ENCODE measurements around the gene RNF222.
"Not testable (repeated sequence)": the region's sequence is repeated elsewhere in the genome, so short reads cannot be mapped to it uniquely, and the experiment has no call there.

Gene RNF222

DNA sequence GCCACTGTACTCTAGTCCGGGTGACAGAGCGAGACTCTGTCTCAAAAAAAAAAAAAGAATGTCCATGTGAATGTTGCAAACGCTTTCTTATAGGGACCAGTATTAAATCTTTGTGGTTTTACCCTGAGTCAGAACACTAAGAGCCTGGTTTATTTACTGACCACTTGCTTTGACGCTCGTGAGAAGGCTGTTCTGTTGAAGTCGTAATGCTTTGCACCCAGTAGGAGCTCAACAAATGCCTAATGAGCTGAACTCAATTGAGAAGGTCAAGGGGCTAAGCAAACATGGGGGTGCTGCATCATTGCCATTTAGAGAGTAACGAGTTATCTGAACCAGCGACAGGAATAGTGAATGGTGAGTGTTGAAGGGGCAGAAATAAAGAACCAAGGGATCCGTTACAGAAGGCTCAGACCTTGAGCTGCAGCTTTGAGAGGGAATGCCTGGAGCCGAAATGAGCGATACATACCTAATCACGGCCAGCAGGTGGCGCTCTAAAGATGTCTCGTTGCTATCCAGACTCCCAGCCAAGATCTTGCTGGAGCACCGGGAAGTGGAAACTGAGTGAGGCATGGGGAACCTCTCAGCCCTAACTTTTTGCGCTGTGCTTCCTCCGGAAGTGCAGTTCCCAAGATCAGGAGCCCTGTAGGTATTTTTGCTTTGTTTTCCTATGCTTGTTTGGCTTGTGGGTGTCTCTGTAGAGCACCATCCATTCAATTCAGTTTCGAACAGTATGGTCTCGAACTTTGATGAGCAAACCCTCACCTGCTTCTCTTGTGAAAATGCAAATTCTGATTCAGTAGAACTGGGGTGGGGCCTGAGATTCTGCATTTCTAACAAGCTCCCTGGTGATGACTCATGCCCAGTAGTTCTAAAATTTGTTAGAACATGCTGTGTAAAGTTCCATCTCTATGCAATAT lies 12.6 kb upstream of the RNF222 start:
- peak; percentile 87 for DNase-seq

DNA sequence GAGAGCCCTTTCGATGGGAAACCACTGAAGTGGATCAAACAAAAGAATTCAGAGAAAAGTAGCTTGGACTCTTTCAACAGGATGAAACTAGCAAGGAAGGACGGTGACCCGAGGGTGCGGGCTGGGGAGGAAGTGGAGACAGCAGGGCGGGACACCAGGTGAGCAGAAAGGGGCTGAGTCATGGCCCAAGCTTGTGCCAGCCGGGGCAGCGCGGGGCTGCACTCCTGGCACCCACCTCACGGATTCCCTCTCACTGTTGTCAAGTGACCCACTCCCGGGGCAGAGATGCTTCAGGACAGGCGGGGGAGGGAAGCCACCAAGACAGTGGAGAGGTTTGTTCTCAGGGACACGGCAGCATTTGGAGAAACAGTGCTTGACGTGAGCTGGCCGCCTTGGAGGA lies 10.7 kb upstream of the RNF222 start:
- DNase-seq = no peak

GRCh38 chr17:8406174-8406573 lies 8.5 kb upstream of the RNF222 start:
- no peak for DNase-seq

- no peak for DNase-seq
These were observed 7.9 kb upstream of the RNF222 start for GRCh38 chr17:8405499-8406016.

DNA sequence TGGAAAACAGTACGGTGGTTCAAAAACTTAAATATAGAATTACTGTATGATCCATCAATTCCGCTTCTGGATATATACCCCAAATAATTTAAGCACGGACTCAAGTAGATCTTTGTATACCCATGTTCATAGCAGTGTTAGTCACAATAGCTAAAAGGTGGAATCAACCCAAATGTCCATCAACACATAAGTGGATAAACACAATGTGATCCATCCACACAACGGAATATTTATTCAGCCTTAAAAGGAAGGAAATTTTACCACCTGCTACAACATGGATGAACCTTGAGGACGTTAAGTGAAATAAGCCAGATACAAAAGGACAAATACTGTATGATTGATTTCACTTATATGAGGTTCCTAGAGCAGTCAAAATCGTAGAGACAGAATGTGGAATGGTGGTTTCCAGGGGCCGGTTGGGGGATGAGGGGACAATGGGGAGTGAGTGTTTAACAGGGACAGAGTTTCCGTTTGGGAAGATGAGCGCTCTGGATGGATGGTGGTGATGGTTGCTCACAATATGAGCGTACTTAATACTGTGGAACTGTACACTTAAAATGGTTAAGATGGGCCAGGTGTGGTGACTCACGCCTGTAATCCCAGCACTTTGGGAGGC lies 5.4 kb upstream of the RNF222 start:
- no peak for DNase-seq

- no peak for DNase-seq
These were observed 3.5 kb upstream of the RNF222 start for GRCh38 chr17:8401107-8401506.

GRCh38 chr17:8398980-8399379 lies 1.4 kb upstream of the RNF222 start:
- no peak for DNase-seq

DNA sequence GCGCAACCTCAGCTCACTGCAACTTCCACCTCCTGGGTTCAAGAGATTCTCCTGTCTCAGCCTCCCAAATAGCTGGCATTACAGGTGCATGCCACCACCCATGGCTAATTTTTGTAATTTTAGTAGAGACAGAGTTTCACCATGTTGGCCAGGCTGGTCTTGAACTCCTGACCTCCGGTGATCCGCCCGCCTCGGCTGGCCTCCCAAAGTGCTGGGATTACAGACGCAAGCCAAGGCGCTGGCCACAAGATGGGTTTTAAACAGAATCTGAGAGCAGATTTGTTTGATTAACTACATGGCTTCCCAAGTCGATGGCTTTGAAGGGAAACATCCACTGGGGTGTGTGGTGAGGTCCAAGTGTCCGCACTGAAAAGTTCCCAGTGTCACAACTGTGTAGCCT lies 3.1 kb downstream of the RNF222 start:
- not testable (repeated sequence) for DNase-seq

- peak; percentile 26 for DNase-seq
These were observed 4.0 kb downstream of the RNF222 start for GRCh38 chr17:8393470-8394231.

- no peak for DNase-seq
These were observed 4.8 kb downstream of the RNF222 start for GRCh38 chr17:8392674-8393469.

DNA sequence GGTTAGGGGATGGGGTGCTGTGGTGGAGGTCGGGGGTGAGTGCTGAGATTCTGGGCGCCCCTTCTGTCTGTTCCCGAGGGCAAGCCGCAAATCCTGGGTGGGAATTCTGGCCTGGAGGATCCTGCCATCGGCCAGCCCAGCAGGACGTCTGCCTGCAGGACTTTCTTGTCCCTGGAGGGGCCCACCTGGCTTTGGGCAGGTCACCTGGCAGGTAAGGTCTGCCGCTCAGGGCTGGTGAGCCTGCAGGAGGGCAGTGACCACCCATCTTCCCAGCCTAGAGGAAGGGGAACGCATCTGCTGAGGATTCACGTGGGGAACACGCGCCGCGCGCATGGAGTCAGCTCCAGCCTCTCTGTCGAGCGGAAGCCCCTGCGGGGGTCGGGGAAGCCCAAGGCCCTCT lies 5.4 kb downstream of the RNF222 start:
- DNase-seq = no peak

DNA sequence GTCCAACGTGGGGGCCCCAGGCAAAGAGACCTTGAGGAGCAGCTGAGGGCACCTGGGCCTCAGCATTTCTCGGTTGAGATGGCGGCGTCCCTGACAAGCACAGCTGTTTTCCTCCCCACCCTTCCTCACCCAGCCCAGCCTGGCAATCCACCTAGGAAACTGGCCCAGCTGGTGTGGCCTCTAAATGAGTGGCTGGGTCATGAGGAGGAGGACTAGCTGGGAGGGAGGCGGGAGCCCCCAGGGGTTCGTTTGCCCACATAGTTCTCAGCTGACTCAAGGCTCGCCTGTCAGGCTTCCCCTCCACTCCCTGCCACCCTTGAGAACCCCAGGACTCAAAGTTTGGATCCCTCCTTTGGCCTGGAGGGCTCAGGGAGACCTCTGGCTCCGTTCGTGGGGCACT lies 5.9 kb downstream of the RNF222 start:
- DNase-seq = no peak

DNA sequence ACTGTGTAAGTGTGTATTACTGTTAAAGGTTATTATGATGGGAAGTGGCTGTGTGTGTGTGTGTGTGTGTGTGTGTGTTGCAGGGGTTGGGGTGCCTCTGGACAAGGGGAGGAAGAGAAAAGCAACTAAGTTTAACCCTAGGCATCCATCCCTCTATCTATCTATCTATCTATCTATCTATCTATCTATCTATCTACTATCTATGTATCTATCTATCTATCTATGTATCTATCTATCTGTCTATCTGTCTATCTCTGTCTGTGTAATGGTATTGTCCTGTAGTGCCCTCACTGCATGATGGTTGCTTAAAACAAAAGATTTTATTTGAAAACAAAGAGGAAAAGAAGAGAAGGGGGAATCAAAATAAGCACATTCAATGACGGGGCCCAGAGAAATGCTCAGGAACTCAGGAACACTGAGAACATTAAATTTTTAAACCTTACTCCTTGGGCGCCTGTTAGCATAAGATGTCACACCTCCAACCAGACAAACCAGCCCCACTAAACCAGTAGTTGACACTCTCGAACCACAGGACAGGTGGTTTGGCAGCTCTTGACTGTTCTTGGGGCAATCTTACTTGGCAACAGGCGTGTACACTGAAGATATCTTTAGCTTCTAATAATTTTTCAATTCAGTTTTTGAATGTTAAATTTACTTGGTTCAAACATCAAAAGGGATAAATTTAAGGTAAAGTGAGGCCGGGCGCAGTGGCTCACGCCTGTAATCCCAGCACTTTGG lies 9.5 kb downstream of the RNF222 start:
- no peak for DNase-seq

GRCh38 chr17:8386841-8387240 lies 10.8 kb downstream of the RNF222 start:
- DNase-seq = no peak

GRCh38 chr17:8384801-8385378 lies 12.7 kb downstream of the RNF222 start:
- DNase-seq = no peak

DNA sequence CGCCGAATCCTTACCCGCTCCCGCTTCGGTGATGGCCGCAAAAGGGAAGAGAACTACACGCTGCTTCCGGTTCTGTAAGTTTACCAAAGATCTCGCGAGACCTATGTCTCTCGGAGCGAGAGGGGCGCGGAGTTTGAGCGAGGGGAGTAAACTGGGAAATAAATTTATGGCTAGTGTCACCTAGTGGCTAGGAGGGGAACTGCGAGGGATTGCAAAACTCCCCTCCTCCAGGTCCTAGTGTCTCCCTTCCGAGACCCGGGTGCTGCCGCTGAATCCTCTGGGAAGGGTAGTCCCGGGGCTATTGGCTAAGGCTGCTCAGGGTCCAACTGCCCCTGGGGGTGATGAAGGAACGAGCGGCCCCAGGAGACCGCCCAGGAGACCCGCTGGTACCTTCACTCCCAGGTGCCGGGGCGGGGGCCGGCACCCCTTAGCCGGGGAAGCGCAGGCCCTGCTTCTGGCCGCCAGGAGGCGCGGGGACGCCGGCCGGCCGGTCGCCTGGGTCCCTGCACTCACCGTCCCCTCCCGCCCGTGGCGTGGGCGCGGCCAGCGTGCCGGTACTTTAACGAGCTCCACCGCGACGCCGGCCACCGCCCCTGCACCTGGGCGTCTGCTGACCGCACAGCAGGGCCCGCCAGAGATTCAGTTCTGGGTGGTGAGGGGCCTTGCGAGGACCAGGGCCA lies 14.3 kb downstream of the RNF222 start, which contains the start of gene RPL26:
Gene RPL26, minus strand, starts transcription at position 51 of the 680 bp plus-strand sequence. CDS start 883 bp downstream, outside the sequence.
- peak; percentile 96 for DNase-seq

- DNase-seq = no peak
These were observed 14.8 kb downstream of the RNF222 start for GRCh38 chr17:8382880-8383142.

GRCh38 chr17:8382052-8382879 lies 15.4 kb downstream of the RNF222 start:
- DNase-seq = no peak

- no peak for DNase-seq
These were observed 17.6 kb downstream of the RNF222 start for GRCh38 chr17:8380049-8380448.

DNA sequence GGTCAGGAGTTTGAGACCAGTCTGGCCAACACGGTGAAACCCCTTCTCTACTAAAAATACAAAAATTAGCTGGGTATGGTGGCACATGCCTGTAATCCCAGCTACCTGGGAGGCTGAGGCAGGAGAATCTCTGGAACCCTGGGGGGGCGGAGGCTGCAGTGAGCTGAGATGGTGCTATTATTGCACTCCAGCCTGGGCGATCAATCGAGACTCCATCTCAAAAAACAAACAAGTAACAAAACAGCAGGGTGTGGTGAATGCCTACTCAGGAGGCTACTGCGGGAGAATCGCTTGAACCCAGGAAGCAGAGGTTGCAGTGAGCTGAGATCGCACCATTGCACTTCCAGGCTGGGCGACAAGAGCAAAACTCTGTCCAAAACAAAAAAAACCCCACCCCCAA lies 19.5 kb downstream of the RNF222 start:
- not testable (repeated sequence) for DNase-seq
